ENCODE data around the gene CDR2.
A peak's percentile ranks its signal among the peaks of the same experiment; 100 is the strongest.
"Not testable (repeated sequence)": the region's sequence is repeated elsewhere in the genome, so short reads cannot be mapped to it uniquely, and the experiment has no call there.

Gene CDR2

GRCh38 chr16:22375963-22376640 is 1.7 kb upstream of the CDR2 start:
- DNase-seq (ENCODE audit: low read depth) = no peak

GRCh38 chr16:22375117-22375962 is 921 bp upstream of the CDR2 start:
- DNase-seq (ENCODE audit: low read depth) = no peak

- DNase-seq (ENCODE audit: low read depth) = no peak
Observed at GRCh38 chr16:22373662-22374310, 633 bp downstream of the CDR2 start.

GRCh38 chr16:22372882-22373661 is 1.3 kb downstream of the CDR2 start:
- DNase-seq (ENCODE audit: low read depth) = no peak

- DNase-seq (ENCODE audit: low read depth) = peak; percentile 64
Observed at GRCh38 chr16:22370038-22370820, 4.2 kb downstream of the CDR2 start.

- no peak for DNase-seq (ENCODE audit: low read depth)
Observed at GRCh38 chr16:22369221-22369811, 5.1 kb downstream of the CDR2 start.

- DNase-seq (ENCODE audit: low read depth) = not testable (repeated sequence)
Observed at GRCh38 chr16:22368200-22368826, 6.1 kb downstream of the CDR2 start.

GRCh38 chr16:22366889-22367288 is 7.5 kb downstream of the CDR2 start:
- DNase-seq (ENCODE audit: low read depth) = no peak

- no peak for DNase-seq (ENCODE audit: low read depth)
Observed at GRCh38 chr16:22366371-22366770, 8.0 kb downstream of the CDR2 start.

- no peak for DNase-seq (ENCODE audit: low read depth)
Observed at GRCh38 chr16:22364241-22364640, 10.2 kb downstream of the CDR2 start.

- DNase-seq (ENCODE audit: low read depth) = no peak
Observed at GRCh38 chr16:22360963-22361659, 13.3 kb downstream of the CDR2 start.

- DNase-seq (ENCODE audit: low read depth) = no peak
Observed at GRCh38 chr16:22359679-22360078, 14.7 kb downstream of the CDR2 start.

- no peak for DNase-seq (ENCODE audit: low read depth)
Observed at GRCh38 chr16:22358000-22358399, 16.4 kb downstream of the CDR2 start.

GRCh38 chr16:22357635-22357971 is 16.8 kb downstream of the CDR2 start:
- DNase-seq (ENCODE audit: low read depth) = no peak

- DNase-seq (ENCODE audit: low read depth) = no peak
Observed at GRCh38 chr16:22356930-22357634, 17.3 kb downstream of the CDR2 start.

GRCh38 chr16:22355487-22355908 is 18.9 kb downstream of the CDR2 start:
- DNase-seq (ENCODE audit: low read depth) = no peak

- DNase-seq (ENCODE audit: low read depth) = no peak
Observed at GRCh38 chr16:22353933-22354541, 20.4 kb downstream of the CDR2 start.

- no peak for DNase-seq (ENCODE audit: low read depth)
Observed at GRCh38 chr16:22353191-22353919, 21.1 kb downstream of the CDR2 start.

Data from stromal cell of bone marrow (primary cell).